Stimulated activated CD8-positive, alpha-beta memory T cell treated with anti-CD3 and anti-CD28 coated beads, Interleukin-7, amount 100 ng/mL, for 48 hours (primary cell): ENCODE data around the gene CASKIN1.
"Not testable (repeated sequence)": the region's sequence is repeated elsewhere in the genome, so short reads cannot be mapped to it uniquely, and the experiment has no call there.

Source experiments
- DNase-seq, 2 donors: peaks; one replicate each; pipeline ENCODE4 v3.0.0-alpha.2; 2020; ENCODE audit warnings: low read depth in 1 of 2; ENCODE audit errors: extremely low read depth in 1 of 2

The CASKIN1 gene

GRCh38 chr16:2142942-2143877, 53.2 kb downstream of the CASKIN1 start:
- no peak for DNase-seq

- DNase-seq, result peak; percentile 95 to 98
Measured at GRCh38 chr16:2135770-2136490, 60.5 kb downstream of the CASKIN1 start, which contains the start of gene PKD1. TSS of gene PKD1 (minus strand) at chr16:2135898. CDS start at chr16:2135689, 209 bp downstream.

GRCh38 chr16:2135071-2135470, 61.3 kb downstream of the CASKIN1 start:
- not testable (repeated sequence) for DNase-seq

- not testable (repeated sequence) for DNase-seq
Measured at GRCh38 chr16:2133797-2134196, 62.6 kb downstream of the CASKIN1 start.

DNA sequence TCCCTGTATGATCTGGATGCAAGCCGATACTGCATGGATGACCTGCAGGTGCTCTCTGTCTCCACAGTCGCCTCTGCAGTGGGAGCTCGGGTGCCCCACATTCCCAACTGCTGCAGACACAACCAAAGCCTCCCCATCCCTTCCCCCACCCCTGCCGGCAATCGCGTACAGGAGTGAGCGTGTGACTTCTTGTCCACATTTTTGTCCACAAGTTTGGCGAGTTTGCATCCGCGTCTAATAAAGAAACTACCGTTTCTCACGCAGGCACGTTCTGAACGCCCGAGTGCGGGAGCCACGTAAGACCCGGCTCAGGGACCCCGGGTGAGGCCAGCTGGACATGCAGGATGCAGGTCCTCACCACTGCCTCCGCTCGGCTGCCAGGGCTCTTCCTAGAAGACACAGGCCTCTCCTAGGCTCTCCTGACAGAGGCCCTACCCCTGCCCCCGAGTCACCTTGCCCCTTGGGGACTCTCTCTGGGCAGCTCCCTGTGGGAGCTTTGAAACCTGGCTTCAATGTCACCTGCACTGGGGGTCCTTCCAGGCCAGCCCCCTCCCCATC, 66.4 kb downstream of the CASKIN1 start:
- DNase-seq, result not testable (repeated sequence)

DNA sequence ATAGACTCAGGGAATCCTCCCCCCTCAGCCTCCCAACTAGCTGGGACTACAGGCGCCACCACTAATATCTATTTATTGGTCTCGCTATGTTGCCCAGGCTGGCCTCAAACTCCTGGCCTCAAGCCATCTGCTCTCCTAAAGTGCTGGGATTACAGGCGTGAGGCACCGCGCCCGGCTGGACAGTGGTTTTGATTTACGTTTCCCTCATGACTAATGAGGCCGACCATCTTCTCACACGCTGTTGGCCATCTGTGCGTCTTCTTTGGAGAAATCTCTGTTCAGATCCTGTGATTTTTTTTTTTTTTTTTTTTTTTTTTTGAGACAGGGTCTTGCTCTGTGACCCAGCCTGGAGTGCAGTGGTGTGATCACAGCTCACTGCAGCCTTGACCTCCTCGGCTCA, 67.2 kb downstream of the CASKIN1 start:
- DNase-seq, result not testable (repeated sequence)

- not testable (repeated sequence) for DNase-seq
Measured at GRCh38 chr16:2127630-2128280, 68.7 kb downstream of the CASKIN1 start.
